HG03521 (cell line): Measurements from ENCODE around the gene GRIN2A.

ENCODE experiments used
- ATAC-seq: cut with Tn5 transposase; IDR thresholded peaks from one replicate; pipeline ENCODE4 v1.9.1; 2021; ENCODE audit warnings: mild to moderate bottlenecking, moderate library complexity; ENCODE audit not compliant: unreplicated experiment

The GRIN2A gene

DNA sequence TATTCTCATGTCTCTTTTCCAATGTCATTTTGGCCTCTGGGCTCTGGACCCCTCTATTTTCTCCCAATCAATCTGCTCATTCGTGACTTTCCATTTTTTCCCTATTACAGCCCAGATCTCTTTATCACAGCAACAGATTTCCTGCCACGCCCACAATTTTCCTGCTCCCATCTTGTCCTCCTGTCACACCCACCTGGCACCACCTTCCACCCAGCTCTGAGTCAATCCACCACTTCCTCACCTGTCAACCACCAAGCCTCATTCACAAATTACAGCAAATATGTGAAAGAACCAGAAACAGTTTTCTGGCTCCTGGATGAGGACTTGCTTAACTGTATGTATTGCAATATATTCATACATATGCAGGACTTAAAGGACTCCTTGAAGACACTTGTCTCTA lies 311.3 kb downstream of the GRIN2A start:
- ATAC-seq = no peak

DNA sequence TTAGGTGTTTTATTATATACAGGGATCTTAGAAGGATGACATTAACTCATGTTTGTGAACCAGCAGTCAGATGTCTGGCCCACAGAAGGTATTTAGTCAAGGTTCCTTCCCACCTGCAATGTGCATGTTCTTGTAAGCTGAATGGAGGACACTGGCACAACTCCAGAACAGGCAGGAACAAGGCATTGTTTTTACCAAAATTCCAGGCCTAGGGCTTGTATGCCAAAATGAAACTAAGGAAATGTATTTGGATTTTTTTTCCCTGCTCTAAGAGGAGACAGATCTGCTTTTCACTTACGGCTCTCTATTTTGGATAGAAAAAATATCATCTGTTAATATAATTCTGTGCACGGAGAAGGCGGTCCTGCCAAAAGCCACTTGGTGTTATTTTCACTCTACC lies 312.5 kb downstream of the GRIN2A start:
- ATAC-seq = no peak

DNA sequence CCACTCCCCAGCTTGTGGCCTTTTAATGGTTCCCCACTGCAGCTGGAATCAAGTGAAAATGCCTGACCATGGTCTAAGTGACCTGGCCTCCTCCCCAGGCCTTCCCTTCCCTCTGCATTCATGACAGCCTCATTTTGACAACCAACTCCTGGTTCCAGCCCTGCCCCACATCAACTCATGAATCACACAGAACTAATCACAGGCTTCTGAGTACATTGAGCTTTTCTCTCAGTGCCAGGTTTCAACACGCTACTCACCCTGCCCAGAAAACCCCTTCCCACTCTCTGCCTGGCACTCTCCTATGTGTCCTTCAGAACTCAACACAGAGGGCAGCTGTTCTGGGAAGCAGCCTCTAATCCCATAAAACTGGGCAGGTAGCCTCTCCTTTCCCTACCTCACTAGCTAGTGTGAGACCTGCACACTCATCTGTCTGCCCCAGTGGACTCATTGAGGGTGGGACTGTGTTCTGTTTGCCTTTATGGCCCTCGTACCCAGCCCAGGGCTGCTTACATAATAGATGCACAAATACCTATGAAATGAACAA lies 313.6 kb downstream of the GRIN2A start:
- ATAC-seq = no peak

DNA sequence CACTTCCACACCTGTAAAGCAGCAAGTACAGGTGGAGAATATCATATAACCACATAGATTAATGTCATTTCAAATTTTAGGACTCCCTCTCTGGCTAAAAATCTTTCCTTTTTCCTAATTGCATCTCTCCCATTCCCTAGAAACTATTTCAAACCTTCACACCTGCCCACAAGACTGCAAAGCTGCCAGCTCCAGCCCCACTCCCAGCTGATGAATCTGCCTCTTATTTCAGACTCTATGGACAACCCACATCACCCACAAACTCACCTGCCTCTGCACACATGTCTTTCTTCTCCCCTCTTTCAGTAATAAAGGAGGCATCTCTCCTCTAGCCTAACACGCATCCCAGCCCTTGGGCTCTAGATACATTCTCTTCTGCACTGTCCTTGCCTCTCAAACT lies 315.1 kb downstream of the GRIN2A start:
- no peak for ATAC-seq

DNA sequence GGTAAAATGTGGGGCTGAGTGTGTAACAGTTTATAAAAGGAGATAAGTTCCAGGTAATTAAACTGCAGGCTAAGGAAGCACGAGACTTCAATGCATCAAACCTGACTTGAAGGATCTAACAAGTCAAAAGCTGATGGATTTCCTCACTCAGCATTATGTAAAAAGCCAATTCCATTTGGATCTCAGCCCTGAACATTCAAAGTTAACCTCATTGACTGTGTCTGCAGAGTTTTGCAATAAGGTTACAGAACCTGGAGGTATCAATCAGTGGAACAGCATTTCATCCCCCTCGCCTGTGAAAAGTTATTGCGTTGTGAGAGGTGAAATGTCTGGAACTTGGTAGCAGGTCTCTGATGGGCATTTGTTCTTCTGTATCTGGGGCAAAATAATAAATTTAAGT lies 317.8 kb downstream of the GRIN2A start:
- ATAC-seq = no peak

DNA sequence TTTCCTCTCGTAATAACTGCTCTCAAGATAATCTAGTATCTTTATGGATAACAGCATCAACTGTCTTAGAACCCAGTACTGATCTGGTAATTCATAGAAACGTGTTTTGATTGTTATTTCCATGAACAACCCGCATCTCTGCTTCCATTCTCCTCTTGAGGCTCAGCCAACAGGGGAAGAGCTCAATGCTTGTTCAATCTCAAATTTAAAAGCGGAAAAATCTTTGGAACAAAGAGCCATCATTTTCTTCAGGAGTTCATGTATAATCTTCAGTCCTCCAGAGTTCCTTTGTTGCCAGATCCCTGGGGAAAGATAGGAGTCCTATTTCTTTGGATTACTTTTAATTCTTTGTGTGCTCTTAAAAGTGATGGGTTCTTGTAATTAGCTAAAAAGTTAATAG lies 319.9 kb downstream of the GRIN2A start:
- no peak for ATAC-seq

DNA sequence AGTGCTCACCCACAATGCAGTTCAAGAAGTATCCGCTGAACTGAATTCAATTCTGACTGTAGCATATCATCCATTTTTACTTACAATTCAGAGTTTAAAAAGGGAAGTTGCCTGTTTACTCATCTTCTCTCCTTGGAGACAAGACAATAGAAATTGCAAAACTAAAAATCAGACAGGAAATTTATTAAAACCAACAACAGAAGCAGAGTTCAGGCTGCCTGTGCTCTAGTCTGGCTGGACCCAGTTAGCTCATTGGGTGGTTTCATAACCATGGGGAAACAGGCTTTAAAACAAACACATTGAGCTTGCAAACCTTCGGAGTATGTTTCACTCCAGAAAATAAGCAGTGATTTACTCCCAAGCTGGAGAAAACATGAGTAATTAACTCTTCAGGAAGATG lies 321.4 kb downstream of the GRIN2A start:
- no peak for ATAC-seq

DNA sequence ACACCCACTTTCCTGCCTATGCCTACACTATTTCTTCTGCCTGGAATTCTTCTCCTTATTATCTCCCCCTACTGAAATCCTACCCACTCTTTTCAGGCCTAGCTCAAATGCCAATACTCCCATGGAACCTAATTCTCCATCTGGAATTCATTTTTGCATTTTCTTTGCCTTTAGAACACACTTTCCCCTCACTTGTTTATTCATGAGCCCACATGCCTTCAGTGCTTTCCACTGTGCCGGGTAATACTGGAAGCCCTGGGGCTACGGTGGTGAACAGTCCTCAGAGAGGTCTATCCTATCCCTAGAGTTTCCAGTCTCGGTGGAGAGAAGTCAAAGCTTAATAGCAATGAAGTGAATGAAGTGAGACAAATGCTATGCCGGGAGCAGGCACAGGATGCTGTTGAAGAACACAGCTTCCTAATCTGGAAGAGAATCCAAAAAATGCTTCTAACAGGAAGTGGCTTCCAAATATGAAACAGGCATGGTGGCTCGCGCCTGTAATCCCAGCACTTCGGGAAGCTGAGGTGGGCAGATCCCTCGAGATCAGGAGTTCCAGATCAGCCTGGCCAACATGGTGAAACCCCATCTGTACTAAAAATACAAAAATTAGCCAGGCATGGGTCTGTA lies 322.4 kb downstream of the GRIN2A start:
- no peak for ATAC-seq

DNA sequence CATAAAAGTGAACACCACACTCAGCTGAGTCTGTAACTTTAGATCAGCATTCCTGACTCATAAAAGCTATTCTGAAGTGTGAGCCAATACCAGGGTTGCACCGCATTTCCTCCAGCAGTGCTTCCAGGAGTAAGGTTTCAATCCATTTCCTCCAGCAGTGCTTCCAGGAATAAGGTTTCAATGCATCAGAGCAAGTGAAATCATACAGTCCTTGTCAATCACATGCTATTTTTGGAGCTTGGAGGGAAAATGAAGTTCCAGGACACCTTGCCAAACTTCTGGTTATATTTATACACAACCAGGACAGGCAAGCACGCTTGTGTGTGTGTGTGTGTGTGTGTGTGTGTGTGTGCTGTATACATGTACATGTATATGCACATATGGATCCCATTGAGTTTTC lies 327.6 kb downstream of the GRIN2A start:
- ATAC-seq = no peak

DNA sequence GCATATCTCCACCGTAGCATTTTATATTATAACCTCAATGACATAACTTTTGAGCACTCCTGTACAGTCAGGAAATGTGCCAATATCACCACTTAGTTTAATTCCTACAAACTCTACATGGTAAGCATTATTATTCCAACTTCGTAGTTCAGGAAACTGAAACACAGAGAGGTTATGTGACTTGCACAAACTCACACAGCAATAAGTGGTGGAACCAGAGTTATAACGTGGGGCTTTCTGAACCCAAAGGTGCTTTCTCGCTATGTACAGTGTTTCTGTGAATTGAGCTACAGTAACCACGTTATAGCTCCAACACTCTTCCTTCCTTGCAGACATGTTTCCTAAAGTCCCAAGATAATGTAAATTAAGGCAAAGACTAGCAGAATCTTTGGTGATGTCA lies 330.2 kb downstream of the GRIN2A start:
- ATAC-seq = no peak

DNA sequence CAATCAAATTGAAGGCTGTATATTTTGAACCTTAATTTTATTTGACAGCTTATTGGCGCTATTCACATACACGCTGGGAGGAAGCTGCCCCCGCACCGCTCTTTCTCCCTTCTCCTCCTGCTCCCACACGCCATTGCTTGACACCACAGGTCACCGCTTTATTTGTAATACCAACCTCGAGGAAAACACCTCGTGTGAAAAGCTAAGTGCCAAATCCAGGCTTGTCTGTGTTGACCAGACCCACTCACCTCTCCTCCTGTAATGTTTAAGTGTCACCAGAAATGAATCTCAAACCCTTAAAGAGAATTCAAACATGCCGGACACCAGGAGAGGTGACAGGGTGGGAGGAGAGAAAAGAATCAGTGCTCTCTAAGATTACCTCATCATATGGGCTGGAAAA lies 331.4 kb downstream of the GRIN2A start:
- no peak for ATAC-seq

DNA sequence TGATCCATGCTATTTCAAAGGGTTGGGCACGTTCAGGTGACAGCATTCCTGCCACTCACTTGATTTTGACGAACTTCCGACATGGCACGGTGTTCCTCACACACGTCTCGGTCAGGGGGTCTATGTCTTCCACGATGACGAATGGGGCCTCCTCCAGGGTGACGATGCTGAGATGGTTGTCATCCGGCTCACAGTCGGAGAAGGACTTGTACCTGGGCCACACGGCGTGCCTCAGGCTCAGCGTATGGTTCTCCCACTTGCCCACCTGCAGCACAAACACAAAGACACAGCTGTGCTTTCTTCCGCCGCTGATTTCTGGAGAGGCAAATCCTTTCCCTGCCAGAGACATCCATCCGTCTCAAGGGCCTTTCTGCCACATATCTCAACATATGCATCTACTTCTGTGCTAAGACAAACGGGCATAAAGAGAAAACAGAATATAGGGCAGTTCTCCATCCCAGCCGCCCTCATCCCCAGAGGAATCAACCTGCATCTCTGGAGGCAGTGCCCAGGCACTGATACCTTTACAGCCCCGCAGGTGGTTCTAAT lies 332.5 kb downstream of the GRIN2A start:
- ATAC-seq = no peak

DNA sequence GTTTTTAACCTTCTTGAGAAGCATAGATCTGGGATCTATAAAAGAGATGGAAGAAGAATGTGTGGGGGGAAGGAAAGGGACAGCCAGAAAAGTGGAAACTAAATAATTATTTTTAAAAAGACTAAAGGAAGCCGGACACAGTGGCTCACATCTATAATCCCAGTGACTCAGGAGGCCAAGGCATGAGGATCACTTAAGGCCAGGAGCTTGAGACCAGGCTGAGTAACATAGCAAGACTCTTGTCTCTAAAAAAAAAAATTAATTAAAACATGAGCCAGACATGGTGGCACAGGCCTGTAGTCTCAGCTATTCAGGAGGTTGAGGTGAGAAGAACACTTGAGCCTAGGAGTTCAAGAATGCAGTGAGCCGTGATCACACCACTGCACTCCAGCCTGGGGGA lies 335.1 kb downstream of the GRIN2A start:
- ATAC-seq = no peak

DNA sequence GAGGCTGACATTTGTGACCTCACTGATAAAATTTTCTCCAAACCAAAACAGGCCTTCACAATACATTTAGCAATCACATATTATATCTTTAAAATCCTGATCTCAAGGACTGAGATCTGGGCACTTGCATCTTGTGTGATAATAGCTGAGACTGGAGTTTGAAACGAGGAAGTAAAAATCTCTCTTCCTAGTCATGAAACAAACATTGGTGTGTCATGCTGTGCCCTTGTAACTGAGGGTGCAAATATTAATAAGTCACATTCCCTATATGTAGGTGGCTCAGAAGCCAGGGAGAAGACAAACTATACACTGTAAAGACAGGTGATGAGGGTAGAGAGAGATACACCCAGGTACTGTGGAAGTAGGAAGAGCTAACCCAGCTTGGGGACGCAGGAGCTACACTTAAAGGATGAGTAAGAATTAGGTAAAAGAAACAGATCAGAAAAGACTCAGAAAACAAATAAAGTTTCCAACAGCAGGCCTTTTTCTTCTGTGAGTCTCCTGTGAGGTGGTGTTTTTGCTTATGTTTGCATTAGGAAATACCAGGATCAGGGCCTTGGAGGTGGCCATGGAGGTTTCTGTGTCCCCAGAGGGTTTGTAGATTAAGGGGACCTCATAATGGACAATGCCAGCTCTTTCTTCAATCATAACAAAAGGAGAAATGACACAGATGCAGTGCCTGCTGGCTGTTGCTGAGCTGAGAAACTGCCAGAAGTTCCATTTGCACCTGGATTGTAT lies 335.7 kb downstream of the GRIN2A start:
- no peak for ATAC-seq

DNA sequence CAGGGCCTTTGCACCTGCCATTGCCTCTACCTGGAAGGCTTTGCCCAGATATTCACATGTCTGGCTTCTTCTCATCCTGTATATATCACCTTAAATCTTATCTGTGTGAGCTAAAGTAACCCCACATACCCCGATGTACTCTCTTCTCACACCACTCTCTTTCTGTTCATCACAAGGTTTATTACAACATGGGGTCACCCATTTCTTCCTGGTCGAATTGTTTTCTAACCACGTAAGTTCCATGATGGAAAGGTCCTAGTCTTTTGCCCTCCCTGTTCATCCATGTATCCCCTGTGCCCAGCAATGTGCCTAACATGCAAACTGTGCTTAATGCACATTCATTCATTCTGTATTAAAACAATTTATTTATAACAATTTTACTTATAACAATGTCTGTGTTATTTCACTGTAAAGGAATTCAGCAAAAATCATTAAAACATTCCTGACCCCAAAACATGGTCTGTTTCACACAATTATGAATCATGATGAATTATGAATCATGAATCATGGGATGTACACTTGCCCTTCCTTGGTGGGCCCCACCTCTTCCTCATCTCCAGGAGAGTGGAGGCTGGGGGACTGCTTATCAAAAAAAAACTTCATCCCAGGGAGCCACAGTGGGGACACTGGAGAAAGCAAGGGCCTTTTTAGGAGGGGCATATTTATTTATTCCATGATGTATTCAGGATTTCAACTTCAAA lies 336.4 kb downstream of the GRIN2A start:
- no peak for ATAC-seq

DNA sequence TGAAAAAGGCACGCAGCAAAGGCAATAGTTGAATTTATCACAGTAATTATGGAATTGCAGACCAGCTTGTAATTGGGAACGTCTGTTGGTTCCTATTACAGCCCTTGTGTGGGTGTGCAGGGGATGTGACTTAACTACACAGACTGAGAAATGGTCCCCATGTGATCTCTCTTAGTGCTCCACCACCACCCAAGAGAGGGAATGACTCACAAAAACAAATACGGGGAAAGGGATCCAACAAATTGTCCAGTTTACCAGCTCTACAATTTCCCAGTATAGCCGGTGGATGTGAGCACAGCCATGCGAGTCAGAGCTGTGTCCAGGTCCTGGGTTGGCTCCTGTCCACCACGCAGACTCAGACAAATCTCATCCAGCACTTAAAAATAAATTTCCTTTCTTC lies 337.9 kb downstream of the GRIN2A start:
- ATAC-seq = no peak

DNA sequence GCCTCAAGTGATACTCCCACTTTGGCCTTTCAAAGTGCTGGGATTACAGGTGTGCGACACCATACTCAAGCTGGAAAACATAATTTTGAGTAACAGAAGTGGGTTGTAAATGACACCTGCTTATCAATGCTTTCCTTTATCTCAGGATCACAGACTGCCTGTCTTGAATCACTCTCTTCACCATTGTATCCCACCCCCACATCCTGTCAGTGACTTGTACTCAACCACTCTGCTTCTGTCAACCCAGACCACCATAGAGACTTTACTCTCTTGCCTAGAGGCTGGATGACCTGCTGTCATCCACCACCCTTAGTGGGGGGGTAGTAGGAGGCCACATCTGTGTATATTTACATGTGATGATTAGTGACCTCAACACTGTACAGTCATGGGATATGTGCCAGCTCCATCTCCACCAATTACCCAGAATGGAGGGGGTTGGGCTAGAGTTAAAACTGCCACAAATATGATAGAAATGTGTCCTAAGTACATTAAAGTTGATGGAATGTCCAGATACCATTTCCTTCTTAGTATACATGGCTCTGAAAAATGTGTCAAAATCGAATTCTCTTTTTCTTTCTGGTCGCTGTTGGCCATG lies 338.7 kb downstream of the GRIN2A start:
- no peak for ATAC-seq

DNA sequence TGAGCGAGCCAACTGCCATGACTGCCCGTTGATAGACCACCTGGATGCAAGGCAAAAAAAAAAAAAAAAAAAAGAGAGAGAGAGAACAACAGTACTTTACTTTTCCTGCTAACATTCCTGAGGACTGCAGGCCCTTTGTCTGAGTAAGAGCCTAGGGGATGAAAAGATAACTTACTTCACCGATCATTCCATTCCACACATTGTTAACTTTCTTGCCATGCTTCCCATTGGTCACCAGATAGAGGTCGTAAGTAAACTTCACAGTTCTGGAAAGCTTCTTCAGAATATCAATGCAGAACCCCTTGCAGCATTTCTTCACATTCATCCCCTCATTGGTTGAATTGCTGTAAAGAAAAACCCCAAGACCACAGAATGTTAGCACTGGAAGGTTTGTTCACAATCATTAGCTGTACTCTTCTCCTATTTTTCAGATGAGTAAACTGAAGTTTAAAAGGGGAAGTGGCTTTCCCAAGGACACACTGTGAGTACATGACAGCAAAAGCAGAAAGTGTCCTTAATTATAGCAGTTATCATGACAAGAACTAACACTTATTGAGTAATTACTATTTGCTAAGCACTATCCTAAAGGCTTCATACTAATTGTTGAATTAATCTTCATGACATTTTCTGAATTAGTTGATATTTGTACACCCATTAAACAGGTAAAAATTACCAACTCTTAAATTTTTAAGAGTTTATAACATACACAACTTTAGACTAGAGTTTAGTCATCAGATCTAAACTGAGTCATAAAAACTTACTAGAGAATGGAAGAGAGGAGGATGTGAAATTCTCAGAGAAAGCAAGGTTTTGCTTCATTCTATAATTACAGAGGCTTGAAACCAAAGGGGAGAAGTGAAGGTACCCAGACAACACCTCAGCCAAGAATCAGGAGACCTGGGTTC lies 341.2 kb downstream of the GRIN2A start:
- ATAC-seq = no peak

DNA sequence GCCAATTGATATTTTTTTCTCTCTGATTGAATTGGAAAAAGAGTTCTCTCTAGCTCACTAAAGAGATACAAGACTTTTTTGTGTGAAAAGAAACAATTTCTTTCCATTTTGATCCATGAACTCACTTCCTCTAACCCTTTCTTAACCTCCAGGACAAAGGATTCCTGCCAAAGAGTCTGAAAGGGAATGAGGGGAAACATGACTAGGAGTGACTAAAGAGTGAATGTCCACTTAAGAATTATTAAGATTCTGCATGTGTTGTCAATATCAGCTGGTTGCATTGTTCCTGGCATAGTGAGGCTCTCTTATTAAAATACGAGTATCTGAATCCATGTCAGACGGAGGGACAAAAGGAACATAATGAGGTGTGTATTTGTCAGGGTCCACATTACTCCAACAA lies 344.7 kb downstream of the GRIN2A start:
- no peak for ATAC-seq

DNA sequence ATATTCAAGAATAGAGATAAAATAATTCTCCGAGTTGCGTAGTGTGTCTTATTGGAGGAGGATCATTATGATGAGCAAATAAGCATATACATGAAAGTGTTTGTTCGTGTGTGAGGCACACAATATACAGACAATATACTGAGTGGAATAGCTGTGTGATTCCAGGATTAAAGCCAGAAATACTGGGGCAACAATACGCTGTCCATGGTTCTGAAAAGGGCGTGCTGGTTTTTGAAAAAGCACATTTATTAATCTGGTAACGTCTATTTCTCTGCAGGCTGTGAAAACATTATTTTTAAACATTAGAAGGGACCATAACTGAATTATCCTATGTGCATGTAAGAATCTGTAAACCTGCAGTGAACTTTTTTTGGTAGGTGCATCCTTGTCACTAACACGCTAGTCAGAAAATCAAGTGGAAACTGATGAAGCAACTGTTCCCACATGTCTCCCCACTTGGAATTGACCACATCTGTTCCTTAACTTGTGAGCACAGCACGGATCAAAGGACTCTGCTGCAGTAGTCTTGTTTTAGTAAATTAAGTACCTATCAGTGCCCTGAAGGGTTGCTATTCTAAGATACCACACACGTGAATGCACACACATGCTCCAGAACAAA lies 346.0 kb downstream of the GRIN2A start:
- no peak for ATAC-seq
